HG03097 (cell line): ENCODE measurements around the gene SAMD10.
A peak's percentile ranks its signal among the peaks of the same experiment; 100 is the strongest.

ENCODE experiments used
- ATAC-seq: cut with Tn5 transposase; IDR thresholded peaks from one replicate; pipeline ENCODE4 v1.9.1; 2021; ENCODE audit not compliant: unreplicated experiment, low FRiP score

SAMD10 gene

GRCh38 chr20:63957690-63958441, 21.6 kb downstream of the SAMD10 start:
- no peak for ATAC-seq

DNA sequence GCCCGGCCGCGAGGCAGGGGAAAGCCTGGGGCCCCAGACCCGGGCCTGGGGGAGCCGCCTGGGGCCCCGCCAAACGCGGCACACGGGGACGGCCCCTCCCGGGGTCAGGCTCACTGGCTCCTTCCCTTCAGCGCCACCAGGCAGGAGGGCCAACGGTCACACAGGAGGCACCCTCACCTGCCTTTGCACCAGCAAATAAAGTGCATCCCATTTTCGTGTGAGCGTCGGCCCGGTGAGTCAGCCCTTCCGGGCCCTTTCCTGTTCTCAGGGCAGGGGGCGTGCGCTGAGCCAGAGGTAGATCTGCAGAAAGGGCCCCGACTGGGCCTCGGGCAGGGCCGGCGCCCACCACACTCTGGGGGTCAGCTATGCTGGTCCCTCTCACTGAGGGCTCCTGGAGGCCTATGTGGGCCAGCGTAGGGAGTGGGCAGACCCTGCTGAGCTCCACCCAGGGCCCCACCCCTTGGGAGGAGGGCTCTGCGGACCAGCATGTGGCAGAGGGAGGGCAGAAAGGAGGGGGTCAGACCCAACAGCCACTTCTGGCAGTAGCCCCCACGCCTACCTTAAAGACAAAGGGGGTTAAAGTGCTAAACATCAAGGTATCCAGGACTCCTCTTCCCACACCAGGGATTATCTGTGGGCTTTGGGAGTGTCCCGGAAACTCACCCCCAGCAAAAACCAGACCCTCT, 22.3 kb downstream of the SAMD10 start:
- ATAC-seq = no peak

DNA sequence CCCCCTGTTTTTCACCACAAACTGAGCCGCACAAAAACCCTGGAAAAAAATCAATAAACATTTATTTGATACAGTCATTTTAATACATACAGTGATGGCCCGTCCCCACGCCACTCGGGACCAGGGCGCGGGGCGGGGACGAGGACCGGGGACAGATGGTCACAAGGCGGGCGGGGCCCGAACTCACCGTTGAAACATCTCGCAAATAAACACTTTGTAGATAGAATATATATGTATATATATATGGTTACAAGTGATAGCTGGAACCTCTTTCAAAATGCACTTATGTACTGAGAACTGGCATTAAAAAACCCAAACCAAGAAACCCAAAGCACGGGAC, 22.8 kb downstream of the SAMD10 start:
- ATAC-seq = no peak

DNA sequence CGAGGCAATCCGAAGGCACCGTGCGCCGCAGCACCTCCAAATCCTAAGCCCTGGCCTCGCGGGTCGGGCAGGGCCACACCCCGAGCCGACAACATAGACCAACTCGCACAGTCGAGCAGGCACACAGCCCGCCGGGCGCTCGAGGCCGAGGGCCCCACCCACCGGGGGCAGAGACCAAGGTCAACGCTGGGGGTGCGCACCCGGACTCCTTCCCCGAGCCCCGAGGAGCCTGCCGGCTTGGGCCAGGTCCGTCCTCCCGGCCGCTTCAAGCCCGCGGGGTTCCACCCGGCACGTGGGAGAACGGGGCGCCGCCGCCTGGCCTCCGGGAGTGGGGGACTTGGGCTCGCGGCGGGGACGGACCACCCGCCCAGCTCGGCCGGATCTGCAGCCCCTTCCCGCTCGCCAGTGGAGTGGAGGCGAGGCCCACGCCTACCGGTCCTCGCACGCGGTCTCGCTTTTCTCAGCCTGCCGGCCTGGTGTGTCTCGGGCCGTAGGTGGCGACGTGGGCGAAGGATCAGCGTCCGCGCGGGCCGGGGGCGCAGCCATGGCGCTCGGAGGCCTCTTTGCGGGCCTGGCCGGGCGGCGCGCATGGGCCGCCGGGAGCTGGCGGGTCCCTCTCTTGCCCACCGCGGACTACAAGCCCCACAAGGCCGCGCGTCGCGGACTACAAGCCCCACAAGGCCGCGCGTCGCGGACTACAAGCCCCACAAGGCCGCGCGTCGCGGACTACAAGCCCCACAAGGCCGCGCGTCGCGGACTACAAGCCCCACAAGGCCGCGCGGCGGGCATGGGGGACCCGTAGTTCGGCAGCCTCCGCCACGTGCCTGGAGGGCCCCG, 23.4 kb downstream of the SAMD10 start, which contains the start of gene UCKL1:
Gene UCKL1, minus strand, starts transcription at position 590 of the 837 bp plus-strand sequence. Its CDS starts 44 bp downstream, at position 546.
- ATAC-seq = peak; percentile 60

DNA sequence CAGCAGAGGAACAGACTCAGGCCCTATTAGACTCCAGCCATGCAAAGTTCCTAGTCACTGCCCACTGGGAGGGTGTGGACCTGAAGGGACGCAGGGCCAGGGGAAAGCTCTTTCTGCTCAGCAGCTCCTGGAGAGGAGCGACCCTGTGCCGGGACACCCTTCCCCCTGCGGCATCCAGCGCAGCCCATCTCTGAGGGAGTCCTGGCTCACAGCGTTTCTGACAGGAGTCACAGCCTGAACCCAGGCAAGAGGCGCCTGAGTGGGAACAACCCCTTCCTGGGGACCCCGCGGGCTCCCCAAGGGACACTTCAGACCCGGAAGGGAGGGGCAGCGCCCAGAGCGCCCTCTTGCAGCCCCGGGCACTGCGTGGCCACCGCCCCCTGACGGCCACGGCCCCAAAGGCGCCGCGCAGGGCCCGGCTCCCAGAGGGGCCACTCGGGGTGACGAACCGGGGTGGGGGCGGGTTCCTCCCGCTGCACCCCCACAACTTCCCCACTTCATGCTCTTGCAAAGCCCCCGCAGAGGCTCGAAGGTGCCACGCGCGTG, 24.1 kb downstream of the SAMD10 start:
- ATAC-seq = no peak

DNA sequence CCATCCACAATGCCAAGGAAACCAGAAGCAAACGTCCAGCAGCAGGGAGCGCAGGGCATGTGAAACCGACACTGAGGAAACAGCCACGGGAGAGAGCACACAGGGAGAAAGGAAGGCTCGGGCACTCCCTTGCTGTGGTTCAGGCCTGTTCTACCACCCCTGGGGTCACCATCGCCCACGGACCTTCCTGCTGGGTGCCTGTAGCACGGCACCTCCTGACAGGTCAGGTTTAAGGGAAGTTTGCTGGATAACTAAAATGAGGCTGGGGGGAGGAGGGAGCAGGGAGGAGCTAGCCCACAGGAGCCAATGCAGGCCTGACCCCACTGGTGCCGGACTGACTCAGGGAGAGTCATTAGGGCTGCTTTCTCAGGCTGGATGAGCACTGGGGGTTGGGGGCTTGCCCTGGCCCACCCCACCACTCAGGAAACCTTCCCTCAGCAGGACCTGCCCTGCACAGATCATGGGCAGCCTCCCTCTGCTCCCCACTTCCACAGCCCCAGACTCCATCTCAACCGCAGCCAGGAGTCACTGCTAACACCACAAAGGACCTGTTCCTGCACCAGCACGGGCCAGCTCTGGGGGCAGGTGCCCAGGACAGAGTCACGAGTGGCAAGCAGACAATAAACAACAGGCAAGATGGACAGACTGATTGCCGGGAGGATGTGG, 25.5 kb downstream of the SAMD10 start:
- no peak for ATAC-seq

GRCh38 chr20:63952769-63953168, 26.7 kb downstream of the SAMD10 start:
- no peak for ATAC-seq

DNA sequence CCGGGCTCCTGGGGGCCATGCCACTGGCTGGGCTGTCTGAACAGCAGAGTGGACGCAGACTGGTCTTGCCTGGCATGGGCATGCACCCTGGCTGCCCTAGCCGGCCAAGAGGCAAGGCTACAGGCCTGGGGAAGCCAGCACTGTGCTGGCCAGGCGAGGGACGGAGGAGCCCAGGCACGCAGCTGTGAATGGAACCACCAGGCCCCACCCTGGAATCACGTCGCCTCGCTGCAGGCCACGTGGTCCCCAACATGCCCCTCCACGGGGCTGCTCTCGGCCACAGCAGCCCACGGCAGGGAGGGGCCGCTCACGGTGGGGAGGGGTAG, 27.3 kb downstream of the SAMD10 start:
- ATAC-seq = no peak

DNA sequence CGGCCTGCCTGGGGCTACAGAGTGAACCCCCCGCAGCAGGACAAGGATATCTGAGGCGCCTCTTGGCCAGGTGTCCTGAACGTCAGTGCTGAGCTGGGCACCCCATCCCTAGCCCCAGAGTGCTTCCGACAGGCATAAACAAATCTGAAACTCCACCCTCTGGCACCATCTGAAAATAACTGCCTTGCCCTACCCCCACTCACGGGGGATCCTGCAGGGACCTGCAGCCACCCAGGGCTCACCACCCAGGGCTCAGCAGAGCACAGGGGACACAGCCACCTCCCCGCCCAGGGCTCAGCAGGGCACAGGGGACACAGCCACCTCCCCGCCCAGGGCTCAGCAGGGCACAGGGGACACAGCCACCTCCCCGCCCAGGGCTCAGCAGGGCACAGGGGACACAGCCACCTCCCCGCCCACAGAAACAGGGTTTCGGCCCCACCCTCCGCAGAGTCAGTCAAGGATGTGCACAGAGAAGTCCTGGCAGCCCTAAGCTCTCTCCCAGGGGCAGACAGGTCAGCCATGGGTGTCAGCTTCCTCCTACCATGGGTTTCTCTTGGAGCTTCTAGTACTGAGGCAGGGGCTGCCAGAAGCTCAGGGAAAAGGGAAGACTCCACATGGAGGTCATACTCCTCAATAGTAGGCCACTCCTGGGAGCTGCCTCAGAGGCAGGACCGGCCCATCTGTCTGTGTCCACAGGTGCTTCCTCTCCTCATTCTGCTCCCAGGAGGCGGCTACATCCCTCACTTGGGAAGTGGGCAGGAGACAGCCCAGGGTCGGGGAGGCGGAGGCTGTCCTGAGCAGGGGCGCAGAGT, 27.8 kb downstream of the SAMD10 start:
- no peak for ATAC-seq

GRCh38 chr20:63950701-63951397, 28.6 kb downstream of the SAMD10 start:
- ATAC-seq = no peak

DNA sequence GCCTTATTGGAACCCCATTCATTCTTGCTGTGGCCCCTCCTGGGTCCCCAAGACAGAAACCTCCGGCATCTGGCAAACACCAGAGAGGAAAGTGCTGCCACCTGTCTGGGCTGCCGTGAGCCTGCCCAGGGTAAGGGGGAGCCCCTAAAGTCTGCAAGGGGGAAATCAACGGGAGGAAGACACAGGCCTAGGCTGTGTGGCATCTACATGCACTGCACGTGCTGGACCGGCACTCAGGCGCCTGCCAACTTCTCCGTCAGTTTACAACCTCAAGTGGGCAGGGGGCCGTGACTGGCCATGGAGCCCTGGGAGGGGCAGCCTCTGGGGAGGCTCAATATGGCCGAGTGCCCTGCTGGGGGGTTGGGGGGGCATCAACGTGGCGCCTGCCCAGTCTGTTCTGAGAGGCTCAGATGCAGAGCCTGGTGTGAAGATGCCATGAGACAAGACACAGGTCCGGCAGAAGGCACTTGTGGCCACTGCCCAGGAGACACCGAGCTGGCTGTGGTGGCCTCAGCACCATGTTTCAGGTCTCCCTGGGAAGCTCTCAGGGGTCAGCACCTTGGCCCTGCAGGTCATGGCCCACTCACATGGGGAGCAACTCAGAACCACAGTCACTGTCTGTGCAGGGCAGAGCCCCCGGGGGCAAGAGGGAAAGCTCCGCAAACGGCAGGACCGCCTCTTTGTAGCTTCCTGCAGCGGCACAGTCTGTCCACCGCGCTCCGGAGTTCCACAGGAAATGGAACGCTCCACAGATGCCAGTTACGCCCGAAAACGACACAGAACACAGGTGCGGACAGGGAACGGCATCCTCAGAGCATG, 31.6 kb downstream of the SAMD10 start:
- no peak for ATAC-seq

DNA sequence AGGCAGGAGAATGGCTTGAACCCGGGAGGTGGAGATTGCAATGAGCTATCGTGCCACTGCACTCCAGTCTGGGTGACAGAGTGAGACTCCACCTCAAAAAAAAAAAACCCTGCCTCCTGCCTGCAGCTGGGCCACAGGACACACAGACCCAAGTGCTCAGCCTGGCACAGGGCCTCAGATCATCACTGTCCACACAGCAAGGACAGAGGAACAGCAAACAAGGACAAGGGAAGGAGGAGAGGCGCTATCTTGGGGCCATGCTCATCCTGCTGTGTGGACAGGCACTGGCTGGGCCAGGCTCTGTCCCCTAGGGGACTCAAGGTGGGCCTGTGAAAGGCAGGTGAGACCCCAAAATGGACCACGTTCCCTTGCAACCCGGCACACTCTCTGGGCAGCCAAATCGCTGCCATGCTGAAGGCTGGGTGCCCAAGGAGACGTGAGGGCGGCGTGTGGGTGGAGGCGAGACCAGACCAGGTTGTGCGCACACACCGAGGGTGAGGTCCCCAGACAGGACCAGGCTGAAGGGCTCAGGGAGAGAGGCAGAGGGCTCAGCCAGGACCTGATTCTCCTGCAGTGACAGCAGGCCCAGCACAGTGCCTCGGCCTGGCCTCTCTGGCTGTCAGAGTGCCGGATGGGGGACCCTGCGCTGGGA, 32.3 kb downstream of the SAMD10 start:
- ATAC-seq = no peak

DNA sequence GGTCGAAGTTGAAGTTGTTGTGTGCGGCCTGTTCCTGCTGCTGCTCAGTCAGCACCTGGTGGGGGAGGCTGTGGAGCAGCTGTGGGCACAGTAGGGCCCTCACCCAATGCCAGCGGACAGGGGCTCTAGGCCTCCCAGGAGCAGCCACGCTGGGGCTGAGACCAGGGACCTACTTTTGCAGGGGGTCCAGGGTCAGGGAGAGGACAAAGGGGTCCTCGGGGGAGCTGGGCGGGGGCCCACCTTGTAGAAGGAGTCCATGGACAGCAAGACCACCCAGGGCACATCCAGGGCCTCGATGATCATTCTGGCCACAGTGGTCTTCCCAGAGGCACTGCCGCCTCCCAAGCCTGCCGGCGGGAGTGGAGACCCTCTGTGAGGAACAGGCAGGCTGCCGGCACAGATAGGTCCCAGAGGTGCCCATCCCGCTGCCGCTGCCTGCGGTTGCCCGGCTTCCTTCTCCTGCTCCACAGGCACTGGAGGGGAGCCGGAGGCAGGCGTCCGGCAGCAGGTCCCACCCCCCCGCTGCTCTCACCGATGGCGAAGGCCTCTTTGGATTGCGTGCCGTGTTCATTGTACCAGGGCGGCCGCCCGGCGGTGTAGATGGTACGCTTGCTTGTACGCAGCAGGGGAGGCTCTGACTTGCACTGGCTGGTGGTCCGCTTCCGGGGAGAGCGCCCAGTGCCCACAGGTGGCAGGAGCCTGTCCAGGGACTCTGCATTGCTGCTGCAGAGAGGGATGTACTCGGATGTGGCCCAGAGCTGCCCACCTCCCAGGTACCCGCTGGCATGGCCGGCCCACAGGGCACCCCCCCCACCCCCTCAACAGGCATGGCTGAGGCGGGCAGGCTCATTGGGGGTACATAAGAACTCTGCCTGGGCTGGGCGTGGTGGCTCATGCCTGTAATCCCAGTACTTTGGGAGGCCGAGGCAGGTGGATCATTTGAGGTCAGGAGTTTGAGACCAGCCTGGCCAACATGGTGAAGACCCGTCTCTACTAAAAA, 33.2 kb downstream of the SAMD10 start:
- ATAC-seq = no peak

GRCh38 chr20:63945031-63945658, 34.3 kb downstream of the SAMD10 start:
- no peak for ATAC-seq

DNA sequence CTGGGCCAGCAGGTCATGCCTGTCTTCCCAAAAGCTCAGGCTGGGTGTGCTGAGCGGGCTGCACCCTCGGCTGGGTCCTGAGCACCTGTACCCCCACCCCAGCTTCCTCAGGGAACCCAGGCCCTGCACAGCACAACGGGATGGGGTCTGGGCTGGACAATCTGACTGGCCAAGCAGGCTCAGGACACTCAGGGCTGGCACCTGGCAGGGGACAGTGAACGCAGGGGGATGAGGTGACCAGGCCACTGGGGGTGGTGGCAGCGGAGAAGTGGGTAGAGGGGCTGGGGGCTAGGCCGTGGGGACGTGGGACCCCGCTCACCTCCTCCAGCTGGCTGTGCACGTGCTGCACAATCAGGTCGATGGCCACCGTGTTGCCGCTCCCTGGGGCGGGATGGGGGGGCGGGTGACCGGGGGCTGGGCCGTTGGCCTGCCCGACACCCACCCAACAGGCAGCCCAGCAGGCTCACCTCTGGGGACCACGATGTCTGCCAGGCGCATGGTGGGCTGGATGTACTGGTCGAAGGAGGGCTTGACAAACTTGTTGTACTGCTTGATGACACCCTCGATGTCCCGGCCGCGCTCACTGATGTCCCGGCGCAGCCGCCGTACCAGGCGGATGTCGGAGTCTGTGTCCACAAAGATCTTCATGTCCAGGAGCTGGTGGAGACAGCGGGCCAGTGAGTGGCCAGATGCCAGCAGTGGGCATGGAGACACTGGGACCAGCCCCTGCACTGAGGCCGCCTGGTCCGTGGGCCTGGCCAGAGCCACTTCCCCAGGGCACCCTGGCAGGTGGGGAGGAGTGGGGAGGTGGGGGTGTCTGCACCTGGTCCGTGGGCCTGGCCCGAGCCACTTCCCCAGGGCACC, 35.1 kb downstream of the SAMD10 start:
- ATAC-seq = no peak

GRCh38 chr20:63943808-63944077, 35.7 kb downstream of the SAMD10 start:
- no peak for ATAC-seq
